HG02642 (cell line): Measurements from ENCODE around the gene ACTR2.
A peak's percentile ranks its signal among the peaks of the same experiment; 100 is the strongest.
"Not testable (repeated sequence)": the region's sequence is repeated elsewhere in the genome, so short reads cannot be mapped to it uniquely, and the experiment has no call there.

Experiments used
- ATAC-seq: cut with Tn5 transposase; IDR thresholded peaks from one replicate; pipeline ENCODE4 v1.9.1; 2021; ENCODE audit warnings: mild to moderate bottlenecking; ENCODE audit not compliant: unreplicated experiment, poor library complexity

The ACTR2 gene

DNA sequence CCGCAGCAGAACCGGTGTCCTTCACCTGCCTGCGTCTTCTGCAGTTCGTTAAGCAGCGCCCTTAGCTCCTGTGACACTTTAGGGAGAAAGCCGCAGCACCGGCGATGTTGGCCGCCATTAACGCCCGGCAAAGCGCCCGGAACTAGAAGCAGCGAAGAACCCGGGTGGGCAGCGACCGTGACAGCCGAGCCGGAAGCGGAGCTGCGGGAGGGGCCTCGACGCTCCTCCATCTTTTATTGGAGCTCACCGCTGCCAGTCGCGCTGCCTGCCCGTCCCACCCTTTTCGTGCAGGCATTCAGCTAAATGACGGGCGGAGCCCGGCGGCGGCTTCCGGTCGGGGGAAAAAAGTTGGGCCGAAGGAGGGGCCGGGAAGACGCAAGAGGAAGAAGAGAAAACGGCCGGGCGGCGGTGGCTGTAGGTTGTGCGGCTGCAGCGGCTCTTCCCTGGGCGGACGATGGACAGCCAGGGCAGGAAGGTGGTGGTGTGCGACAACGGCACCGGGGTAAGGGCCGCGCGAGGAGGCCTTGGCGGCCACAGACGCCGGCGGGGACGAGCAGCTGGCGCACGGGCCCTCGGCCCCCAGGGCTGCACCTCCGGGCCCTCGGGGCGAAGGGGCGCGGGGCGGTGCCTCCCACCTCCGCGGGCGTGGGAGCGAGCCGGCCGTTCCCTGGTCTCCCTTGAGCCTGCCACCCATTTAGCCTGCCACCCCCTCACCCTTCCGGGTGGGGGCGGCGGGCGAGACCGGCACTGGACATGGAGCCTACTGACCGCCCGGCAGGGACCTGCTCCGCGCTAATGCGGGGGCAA, at the start of gene ACTR2:
Gene ACTR2 (plus strand): TSS at position 376 of the 807 bp plus-strand sequence. CDS start 79 bp downstream, at position 455.
- ATAC-seq, result peak; percentile 93

GRCh38 chr2:65182570-65182969, 45.1 kb upstream of the ACTR2 start:
- no peak for ATAC-seq

- ATAC-seq, result not testable (repeated sequence)
Observed at GRCh38 chr2:65183406-65183805, 44.2 kb upstream of the ACTR2 start.

DNA sequence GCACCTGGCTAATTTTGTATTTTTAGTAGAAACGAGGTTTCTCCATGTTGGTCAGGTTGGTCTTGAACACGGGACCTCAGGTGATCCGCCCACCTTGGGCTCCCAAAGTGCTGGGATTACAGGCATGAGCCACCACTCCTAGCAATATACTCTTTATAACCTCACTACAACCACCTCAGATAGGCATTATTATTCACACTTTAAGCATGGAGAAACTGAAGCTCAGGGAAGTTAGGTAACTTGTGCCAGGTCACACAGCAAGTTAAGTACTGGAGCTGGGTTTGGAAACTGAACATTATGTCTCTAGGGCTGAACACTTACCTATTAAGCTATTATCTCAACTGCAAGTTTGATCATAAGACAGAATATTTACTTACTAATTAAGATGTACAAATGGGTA, 42.6 kb upstream of the ACTR2 start:
- ATAC-seq, result no peak

DNA sequence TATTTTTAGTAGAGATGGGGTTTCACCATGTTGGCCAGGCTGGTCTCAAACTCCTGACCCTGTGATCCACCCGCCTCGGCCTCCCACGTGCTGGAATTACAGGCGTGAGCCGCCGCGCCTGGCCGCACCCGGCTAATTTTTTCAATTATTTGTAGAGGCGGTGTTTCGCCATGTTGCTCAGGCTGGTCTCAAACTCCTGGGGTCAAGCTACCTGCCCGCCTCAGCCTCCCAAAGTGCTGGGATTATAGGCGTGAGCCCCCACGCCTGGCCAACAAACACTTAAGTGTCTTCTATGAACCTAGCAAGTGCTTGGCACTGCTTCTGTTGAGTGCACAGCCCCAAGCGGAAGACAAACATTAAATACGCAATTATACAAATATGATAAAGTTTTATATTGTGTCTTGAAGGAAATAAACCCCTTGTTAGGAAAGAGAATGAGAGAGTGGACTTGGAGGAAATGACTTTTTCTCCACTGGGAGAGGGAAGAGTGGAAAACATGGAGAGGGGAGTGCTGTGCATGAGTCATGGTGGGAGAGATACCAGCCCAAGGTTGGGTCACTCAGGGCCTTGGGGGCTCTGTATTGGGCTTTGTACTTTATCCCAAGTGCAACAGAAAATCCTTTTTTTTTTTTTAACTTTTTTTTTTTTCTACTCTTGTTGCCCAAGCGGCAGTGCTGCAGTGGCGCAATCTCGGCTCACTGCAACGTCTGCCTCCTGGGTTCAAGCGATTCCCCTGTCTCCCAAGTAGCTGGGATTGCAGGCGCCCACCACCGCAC, 41.4 kb upstream of the ACTR2 start:
- no peak for ATAC-seq

DNA sequence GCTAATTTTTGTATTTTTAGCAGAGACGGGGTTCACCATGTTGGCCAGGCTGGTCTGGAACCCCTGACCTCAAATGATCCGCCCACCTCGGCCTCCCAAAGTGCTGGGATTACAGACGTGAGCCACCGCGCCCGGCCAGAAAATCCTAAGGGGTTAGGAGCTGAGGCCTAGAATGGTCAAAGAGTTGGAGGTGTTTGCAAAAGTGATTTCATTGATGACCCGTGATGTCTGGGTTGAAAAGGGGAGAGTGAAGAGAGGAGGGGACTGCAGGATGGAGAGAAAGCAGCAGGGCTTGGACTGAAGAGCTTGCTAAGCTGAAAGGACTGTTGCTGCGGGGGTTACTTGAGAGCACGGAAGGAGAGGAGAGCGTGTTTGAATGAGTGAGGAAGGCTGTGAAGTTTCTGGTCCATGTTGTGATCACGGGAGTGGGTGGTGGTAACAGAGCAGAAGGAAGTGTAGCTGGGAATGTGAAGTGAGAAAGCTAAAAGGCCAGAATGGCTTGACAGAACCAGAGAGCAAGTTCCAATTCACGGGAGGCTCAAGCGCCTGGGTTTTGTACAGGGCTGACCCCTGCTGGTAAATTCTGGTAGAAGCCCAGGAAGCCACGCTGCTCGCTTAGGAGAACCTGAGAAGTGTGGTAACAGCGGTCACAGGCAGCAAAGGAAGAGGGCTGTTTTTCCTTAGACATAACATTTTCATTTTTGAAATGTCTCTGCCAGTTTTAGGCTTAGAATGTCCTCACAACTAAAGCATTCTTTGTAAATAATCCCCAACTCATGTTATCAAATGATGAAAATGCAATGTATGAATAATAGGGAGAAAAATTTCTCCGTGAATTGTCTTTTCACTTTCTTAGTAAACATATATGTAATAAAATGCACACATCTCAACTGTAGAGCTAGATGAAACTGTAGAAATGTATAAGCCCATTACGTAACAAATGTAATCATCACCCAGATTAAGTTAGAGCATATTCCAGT, 40.5 kb upstream of the ACTR2 start:
- ATAC-seq, result no peak

- ATAC-seq, result no peak
Observed at GRCh38 chr2:65193446-65193845, 34.2 kb upstream of the ACTR2 start.

GRCh38 chr2:65198737-65199136, 28.9 kb upstream of the ACTR2 start:
- no peak for ATAC-seq

GRCh38 chr2:65199166-65199565, 28.5 kb upstream of the ACTR2 start:
- no peak for ATAC-seq

GRCh38 chr2:65199891-65200290, 27.7 kb upstream of the ACTR2 start:
- ATAC-seq, result no peak

DNA sequence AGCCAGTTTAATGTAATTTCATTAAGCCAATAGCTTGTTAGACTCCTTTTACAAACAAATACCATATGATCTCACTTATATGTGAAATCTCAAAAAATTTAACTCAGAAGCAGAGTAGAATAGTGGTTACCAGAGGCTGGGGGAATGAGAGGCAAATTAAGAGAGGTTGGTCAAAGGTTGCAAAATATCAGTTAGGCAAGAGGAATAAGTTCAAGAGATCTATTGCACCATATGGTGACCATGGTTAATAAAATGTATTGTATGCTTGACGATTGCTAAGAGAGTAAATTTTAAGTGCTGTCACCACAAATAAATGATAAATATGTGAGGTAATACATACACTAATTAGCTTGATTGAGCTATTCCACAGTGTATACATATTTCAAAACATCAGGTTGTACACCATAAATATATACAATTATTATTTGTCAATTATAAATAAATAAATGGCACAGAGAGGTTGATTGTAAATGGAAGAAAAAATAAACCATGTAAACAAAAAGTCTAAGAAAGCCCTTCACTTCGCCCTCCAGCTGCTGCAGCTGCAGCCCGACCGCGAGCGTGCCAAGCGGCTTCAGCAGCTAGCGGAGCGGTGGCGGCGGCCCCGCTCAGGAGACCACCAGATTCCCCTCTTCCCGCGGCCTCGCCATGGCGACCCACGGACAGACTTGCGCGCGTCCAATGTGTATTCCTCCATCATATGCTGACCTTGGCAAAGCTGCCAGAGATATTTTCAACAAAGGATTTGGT, 23.0 kb upstream of the ACTR2 start:
- no peak for ATAC-seq

DNA sequence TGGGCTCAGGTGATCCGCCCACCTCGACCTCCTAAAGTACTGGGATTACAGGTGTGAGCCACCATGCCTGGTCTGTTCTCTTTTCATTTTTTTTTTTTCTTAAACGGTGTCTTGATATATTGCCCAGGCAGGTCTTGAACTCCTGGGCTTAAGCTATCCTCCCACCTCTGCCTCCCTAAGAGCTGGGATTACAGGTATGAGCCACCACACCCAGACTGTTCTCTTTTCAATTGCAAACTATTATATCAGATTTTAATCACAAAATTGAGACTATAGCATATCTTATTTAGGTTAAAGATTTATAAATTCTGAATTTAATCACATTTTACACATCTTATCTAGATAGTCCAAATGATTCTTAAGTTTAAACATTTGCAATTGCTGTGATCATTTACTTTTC, 15.5 kb upstream of the ACTR2 start:
- ATAC-seq, result no peak

GRCh38 chr2:65212619-65213018, 15.0 kb upstream of the ACTR2 start:
- ATAC-seq, result no peak

GRCh38 chr2:65213035-65213434, 14.6 kb upstream of the ACTR2 start:
- ATAC-seq, result no peak

DNA sequence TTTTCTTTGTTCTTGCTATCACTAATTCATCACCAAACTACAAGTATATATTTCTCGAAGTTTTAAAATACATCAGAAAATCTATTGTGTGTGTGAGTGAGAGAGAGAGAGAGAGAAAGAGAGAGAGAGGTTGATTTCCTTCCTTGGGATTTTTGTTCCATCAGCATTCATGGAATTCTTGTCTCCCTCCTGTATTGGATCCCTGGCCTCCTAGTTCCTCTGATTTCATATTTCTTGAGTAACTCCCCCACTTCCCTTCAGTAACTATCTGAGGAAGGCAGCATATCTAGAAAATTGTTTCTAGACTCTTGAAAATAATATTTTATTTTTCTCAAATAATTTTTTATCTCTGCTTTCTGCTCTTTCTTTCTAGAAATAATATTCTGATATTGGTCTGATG, 13.3 kb upstream of the ACTR2 start:
- ATAC-seq, result no peak

- ATAC-seq, result no peak
Observed at GRCh38 chr2:65214843-65215242, 12.8 kb upstream of the ACTR2 start.

DNA sequence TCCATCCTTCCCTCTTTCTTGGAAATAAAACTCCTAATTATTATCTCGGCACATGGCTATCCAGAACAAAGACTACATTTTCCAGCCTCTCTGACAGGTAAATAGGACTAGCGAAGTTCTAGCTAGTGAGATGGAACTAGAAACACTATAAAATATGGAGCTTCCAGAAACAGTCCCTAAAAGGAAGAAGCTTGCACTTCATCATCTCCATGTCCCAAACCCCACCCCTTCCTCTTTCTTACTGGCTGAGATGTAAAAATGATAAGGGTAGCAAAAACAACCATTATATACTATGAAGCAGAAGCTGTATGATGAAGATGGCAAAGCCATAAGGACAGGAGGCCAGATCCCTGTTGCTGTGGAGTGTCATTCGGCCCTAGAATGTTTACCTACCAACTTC, 11.7 kb upstream of the ACTR2 start:
- no peak for ATAC-seq

DNA sequence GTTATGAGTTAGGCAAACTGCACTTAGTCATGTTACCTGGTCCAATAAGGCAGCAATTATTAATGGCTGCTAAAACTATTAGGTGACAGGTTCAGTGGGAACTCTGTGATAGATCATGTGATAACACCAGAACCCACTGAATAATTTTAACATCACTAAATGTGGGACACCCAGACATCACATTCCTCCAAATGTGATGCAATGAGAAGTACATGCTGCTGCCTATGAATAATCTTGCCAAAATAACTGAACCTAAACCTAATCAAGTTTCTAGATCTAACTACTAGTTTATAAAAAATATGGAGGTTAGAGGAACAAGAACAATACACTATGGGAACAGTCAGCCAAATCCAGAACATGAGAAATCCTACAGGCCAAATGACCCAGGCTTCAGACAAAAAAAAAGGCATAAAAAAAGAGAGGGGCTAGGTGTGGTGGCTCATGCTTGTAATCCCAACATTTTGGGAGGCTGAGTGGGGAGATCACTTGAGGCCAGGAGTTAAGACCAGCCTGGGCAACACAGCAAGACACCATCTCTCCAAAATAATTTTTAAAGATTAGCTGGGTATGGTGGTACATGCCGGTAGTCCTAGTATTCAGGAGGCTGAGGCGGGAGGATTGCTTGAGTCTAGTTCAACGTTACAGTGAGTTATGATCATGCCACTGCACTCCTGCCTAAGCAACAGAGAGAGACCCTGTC, 7.0 kb upstream of the ACTR2 start:
- no peak for ATAC-seq

- ATAC-seq, result not testable (repeated sequence)
Observed at GRCh38 chr2:65221275-65221674, 6.4 kb upstream of the ACTR2 start.
